Gastrocnemius medialis (tissue), 4 donors: Measurements from ENCODE around the gene NOL12.

Experiments
- CTCF ChIP-seq, 5 experiments: fragments of 450-650 bp in 3 of 5; fragments of 200-600 bp in 2 of 5; sonication (generic) in 2 of 5; IDR thresholded peaks in 4 of 5; conservative IDR thresholded peaks in 1 of 5; 1 replicate in 4 of 5; 2 replicates in 1 of 5; pipeline ENCODE4 v1.5.1; 2016 to 2019; ENCODE audit warnings: antibody characterized with exemption in 5 of 5, mild to moderate bottlenecking in 3 of 5, moderate library complexity in 3 of 5
- POLR2A ChIP-seq, 2 donors: fragments of 450-650 bp; IDR thresholded peaks; one replicate each; pipeline ENCODE4 v1.6.1; 2017; ENCODE audit warnings: antibody characterized with exemption in 2 of 2, mild to moderate bottlenecking in 2 of 2, moderate library complexity in 2 of 2

GRCh38 chr22:37650463-37651136 is 35.5 kb upstream of the NOL12 start:
- TF ChIP-seq CTCF (IDR thresholded peaks at IDR 0.05 in 4 of 5, conservative IDR thresholded peaks at IDR 0.05 in 1 of 5) (no peak), POLR2A (IDR thresholded peaks at IDR 0.05) (no peak)
